A673 (cell line): Measurements from ENCODE around the gene NMNAT1.

Experiments
- EZH2 ChIP-seq: fragments of 200-600 bp; sonication (generic); IDR thresholded peaks from 2 replicates; pipeline ENCODE4 v1.6.1; 2017; ENCODE audit warnings: borderline replicate concordance, low read depth, mild to moderate bottlenecking, mixed read lengths, antibody characterized with exemption, low read length; ENCODE audit not compliant: poor library complexity, severe bottlenecking
- TF ChIP-seq, protein P1 (sequence below): fragments of 300-800, 200-600 bp; sonication (generic); conservative IDR thresholded peaks from 2 replicates; pipeline ENCODE4 v1.5.1; 2017; ENCODE audit warnings: low read depth, mild to moderate bottlenecking, antibody characterized with exemption, low read length, moderate library complexity, mixed read lengths

DNA sequence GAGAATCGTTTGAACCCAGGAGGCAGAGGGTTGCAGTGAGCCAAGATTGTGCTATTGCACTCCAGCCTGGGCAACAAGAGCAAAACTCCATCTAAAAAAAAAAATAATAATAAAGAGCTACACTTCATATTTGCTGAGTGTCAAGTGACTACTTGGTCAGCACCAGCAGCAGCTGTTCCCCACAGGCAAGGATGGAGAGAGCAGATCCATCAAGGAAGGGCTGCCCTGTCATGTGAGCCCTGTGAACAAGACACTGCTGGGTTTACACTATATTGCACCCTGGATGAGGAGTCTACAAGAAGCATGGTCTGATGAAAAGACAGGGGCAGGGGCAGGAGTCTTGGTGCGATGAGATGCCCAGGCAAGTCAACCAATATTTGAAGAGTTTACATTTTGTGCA lies 36.8 kb upstream of the NMNAT1 start:
- TF ChIP-seq, protein P1, sequence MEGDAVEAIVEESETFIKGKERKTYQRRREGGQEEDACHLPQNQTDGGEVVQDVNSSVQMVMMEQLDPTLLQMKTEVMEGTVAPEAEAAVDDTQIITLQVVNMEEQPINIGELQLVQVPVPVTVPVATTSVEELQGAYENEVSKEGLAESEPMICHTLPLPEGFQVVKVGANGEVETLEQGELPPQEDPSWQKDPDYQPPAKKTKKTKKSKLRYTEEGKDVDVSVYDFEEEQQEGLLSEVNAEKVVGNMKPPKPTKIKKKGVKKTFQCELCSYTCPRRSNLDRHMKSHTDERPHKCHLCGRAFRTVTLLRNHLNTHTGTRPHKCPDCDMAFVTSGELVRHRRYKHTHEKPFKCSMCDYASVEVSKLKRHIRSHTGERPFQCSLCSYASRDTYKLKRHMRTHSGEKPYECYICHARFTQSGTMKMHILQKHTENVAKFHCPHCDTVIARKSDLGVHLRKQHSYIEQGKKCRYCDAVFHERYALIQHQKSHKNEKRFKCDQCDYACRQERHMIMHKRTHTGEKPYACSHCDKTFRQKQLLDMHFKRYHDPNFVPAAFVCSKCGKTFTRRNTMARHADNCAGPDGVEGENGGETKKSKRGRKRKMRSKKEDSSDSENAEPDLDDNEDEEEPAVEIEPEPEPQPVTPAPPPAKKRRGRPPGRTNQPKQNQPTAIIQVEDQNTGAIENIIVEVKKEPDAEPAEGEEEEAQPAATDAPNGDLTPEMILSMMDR = no peak
- TF ChIP-seq EZH2 = no peak
